Raji (cell line): ENCODE measurements around the gene NTN3.

ENCODE experiments used
- POLR2A ChIP-seq: IDR thresholded peaks from 2 replicates; pipeline ENCODE4 v1.6.1; 2011; ENCODE audit warnings: low read depth, low read length, control low read depth; ENCODE audit not compliant: insufficient read depth

Gene NTN3

GRCh38 chr16:2478279-2478678 lies 7.2 kb downstream of the NTN3 start:
- no peak for TF ChIP-seq POLR2A

GRCh38 chr16:2480948-2481347 lies 9.9 kb downstream of the NTN3 start:
- no peak for TF ChIP-seq POLR2A

GRCh38 chr16:2481676-2482075 lies 10.6 kb downstream of the NTN3 start:
- no peak for TF ChIP-seq POLR2A

- TF ChIP-seq POLR2A, result no peak
Observed at GRCh38 chr16:2482249-2482648, 11.2 kb downstream of the NTN3 start.

GRCh38 chr16:2482708-2483534 lies 11.8 kb downstream of the NTN3 start:
- TF ChIP-seq POLR2A, result no peak

- TF ChIP-seq POLR2A, result no peak
Observed at GRCh38 chr16:2483939-2484897, 13.1 kb downstream of the NTN3 start.

- no peak for TF ChIP-seq POLR2A
Observed at GRCh38 chr16:2484898-2485508, 13.9 kb downstream of the NTN3 start.

- no peak for TF ChIP-seq POLR2A
Observed at GRCh38 chr16:2485811-2486507, 14.9 kb downstream of the NTN3 start.

GRCh38 chr16:2486645-2487516 lies 15.8 kb downstream of the NTN3 start:
- TF ChIP-seq POLR2A, result no peak

GRCh38 chr16:2487517-2487842 lies 16.4 kb downstream of the NTN3 start:
- TF ChIP-seq POLR2A, result no peak

- TF ChIP-seq POLR2A, result no peak
Observed at GRCh38 chr16:2487903-2488531, 16.9 kb downstream of the NTN3 start.

- TF ChIP-seq POLR2A, result no peak
Observed at GRCh38 chr16:2489581-2489980, 18.5 kb downstream of the NTN3 start.
